OCI-M1 (cell line): ENCODE data around the gene IDH3B.
"Not testable (repeated sequence)": the region's sequence is repeated elsewhere in the genome, so short reads cannot be mapped to it uniquely, and the experiment has no call there.

ENCODE experiments used
- DNase-seq: peaks from one replicate; lab custom pipeline; 2025; lab: John Stamatoyannopoulos, UW

IDH3B gene

GRCh38 chr20:2694519-2694918 is 30.5 kb upstream of the IDH3B start:
- no peak for DNase-seq

- no peak for DNase-seq
These were observed 30.0 kb upstream of the IDH3B start for GRCh38 chr20:2694008-2694471.

GRCh38 chr20:2693286-2694007 is 29.4 kb upstream of the IDH3B start:
- DNase-seq, result no peak

- no peak for DNase-seq
These were observed 28.9 kb upstream of the IDH3B start for GRCh38 chr20:2692886-2693285.

GRCh38 chr20:2692036-2692885 is 28.2 kb upstream of the IDH3B start, which contains the start of gene EBF4:
Gene EBF4, plus strand, starts transcription at chr20:2692780. Its CDS starts 866 bp downstream, at chr20:2693646.
- no peak for DNase-seq

- DNase-seq, result no peak
These were observed 27.6 kb upstream of the IDH3B start for GRCh38 chr20:2691663-2692035.

GRCh38 chr20:2691127-2691526 is 27.1 kb upstream of the IDH3B start:
- DNase-seq, result no peak

- no peak for DNase-seq
These were observed 26.7 kb upstream of the IDH3B start for GRCh38 chr20:2690718-2691117.

GRCh38 chr20:2690213-2690612 is 26.2 kb upstream of the IDH3B start:
- DNase-seq, result no peak

GRCh38 chr20:2688041-2688591 is 24.1 kb upstream of the IDH3B start:
- DNase-seq, result peak; percentile 96

- no peak for DNase-seq
These were observed 23.5 kb upstream of the IDH3B start for GRCh38 chr20:2687514-2687913.

GRCh38 chr20:2684817-2685216 is 20.8 kb upstream of the IDH3B start:
- peak; percentile 91 for DNase-seq

- not testable (repeated sequence) for DNase-seq
These were observed 18.0 kb upstream of the IDH3B start for GRCh38 chr20:2682040-2682439.

- DNase-seq, result no peak
These were observed 16.0 kb upstream of the IDH3B start for GRCh38 chr20:2680046-2680445.

- DNase-seq, result no peak
These were observed 9.4 kb upstream of the IDH3B start for GRCh38 chr20:2673453-2673852.

GRCh38 chr20:2672446-2672845 is 8.4 kb upstream of the IDH3B start:
- DNase-seq, result no peak

- DNase-seq, result peak; percentile 50
These were observed 8.0 kb upstream of the IDH3B start for GRCh38 chr20:2671977-2672376.

GRCh38 chr20:2663364-2663886 is 591 bp downstream of the IDH3B start:
- no peak for DNase-seq

- no peak for DNase-seq
These were observed 4.5 kb downstream of the IDH3B start for GRCh38 chr20:2659547-2659946.

GRCh38 chr20:2658414-2659354 is 5.3 kb downstream of the IDH3B start:
- DNase-seq, result no peak

- no peak for DNase-seq
These were observed 6.3 kb downstream of the IDH3B start for GRCh38 chr20:2657674-2658073.
